ENCODE results near the gene ZMYND10. TPM values are rescaled to one million over a fixed set of nuclear protein-coding genes. Genes with fewer than 3 reads are reported as not detected.

The ZMYND10 gene
- total RNA-seq, 1 experiment from 2014 or later = 0.67 TPM

- POLR2A ChIA-PET (ENCODE audit: low non-redundant PET) = no interaction called here
- TF ChIP-seq EZH2 (IDR thresholded peaks at IDR 0.05; ENCODE audit: borderline replicate concordance, low read depth, low read length, poor library complexity, severe bottlenecking) (no peak), CTCF (conservative IDR thresholded peaks at IDR 0.05; ENCODE audit: low read depth, low read length) (no peak)
- no peaks in the 10 kb centered on the region for H3K36me3 ChIP-seq (ENCODE audit: insufficient read depth, low read length, poor library complexity, severe bottlenecking)
- no peaks in the 10 kb centered on the region for H3K9me3 ChIP-seq (ENCODE audit: low read depth, low read length, poor library complexity, severe bottlenecking)
- no peak overlapping the region for H3K27ac ChIP-seq (ENCODE audit: low read depth, low read length, poor library complexity, severe bottlenecking)
- CTCF ChIA-PET = no interaction called here
- no peak for DNase-seq (ENCODE audit: low spot score)
- H3K4me3 ChIP-seq (ENCODE audit: low read depth, low read length, poor library complexity, severe bottlenecking) = no peak overlapping the region
- H3K27me3 ChIP-seq (replicated peaks; ENCODE audit: insufficient read depth, low read depth, low read length, poor library complexity) = no peaks in the 10 kb centered on the region
- BruUV-seq (replicated peaks) = no TSS peak
- intact Hi-C loops (cut with micrococcal nuclease; ENCODE audit: unreplicated experiment) = no loop called here
- H3K4me1 ChIP-seq (ENCODE audit: insufficient read depth, low read length, poor library complexity, severe bottlenecking) = no peaks in the 10 kb centered on the region
Observed at GRCh38 chr3:50390508-50391224, 45.1 kb upstream of the ZMYND10 start.

- no peaks in the 10 kb centered on the region for H3K4me1 ChIP-seq (ENCODE audit: insufficient read depth, low read length, poor library complexity, severe bottlenecking)
- CTCF ChIA-PET = no interaction called here
- intact Hi-C loops (cut with micrococcal nuclease; ENCODE audit: unreplicated experiment) = no loop called here
- H3K27me3 ChIP-seq (replicated peaks; ENCODE audit: insufficient read depth, low read depth, low read length, poor library complexity) = no peaks in the 10 kb centered on the region
- TF ChIP-seq CTCF (conservative IDR thresholded peaks at IDR 0.05; ENCODE audit: low read depth, low read length) (no peak), EZH2 (IDR thresholded peaks at IDR 0.05; ENCODE audit: borderline replicate concordance, low read depth, low read length, poor library complexity, severe bottlenecking) (no peak)
- H3K4me3 ChIP-seq (ENCODE audit: low read depth, low read length, poor library complexity, severe bottlenecking) = no peak overlapping the region
- H3K9me3 ChIP-seq (ENCODE audit: low read depth, low read length, poor library complexity, severe bottlenecking) = no peaks in the 10 kb centered on the region
- DNase-seq (ENCODE audit: low spot score) = no peak
- no peaks in the 10 kb centered on the region for H3K36me3 ChIP-seq (ENCODE audit: insufficient read depth, low read length, poor library complexity, severe bottlenecking)
- POLR2A ChIA-PET (ENCODE audit: low non-redundant PET) = no interaction called here
- BruUV-seq (replicated peaks) = no TSS peak
- no peak overlapping the region for H3K27ac ChIP-seq (ENCODE audit: low read depth, low read length, poor library complexity, severe bottlenecking)
Observed at GRCh38 chr3:50389414-50389767, 43.9 kb upstream of the ZMYND10 start.

- no peak for DNase-seq (ENCODE audit: low spot score)
- TF ChIP-seq EZH2 (IDR thresholded peaks at IDR 0.05; ENCODE audit: borderline replicate concordance, low read depth, low read length, poor library complexity, severe bottlenecking) (no peak), CTCF (conservative IDR thresholded peaks at IDR 0.05; ENCODE audit: low read depth, low read length) (no peak)
- H3K27me3 ChIP-seq (replicated peaks; ENCODE audit: insufficient read depth, low read depth, low read length, poor library complexity) = no peaks in the 10 kb centered on the region
- H3K9me3 ChIP-seq (ENCODE audit: low read depth, low read length, poor library complexity, severe bottlenecking) = no peaks in the 10 kb centered on the region
- H3K4me3 ChIP-seq (ENCODE audit: low read depth, low read length, poor library complexity, severe bottlenecking) = no peak overlapping the region
- no peaks in the 10 kb centered on the region for H3K36me3 ChIP-seq (ENCODE audit: insufficient read depth, low read length, poor library complexity, severe bottlenecking)
- H3K27ac ChIP-seq (ENCODE audit: low read depth, low read length, poor library complexity, severe bottlenecking) = no peak overlapping the region
- no TSS peak for BruUV-seq (replicated peaks)
- CTCF ChIA-PET = no interaction called here
- POLR2A ChIA-PET (ENCODE audit: low non-redundant PET) = no interaction called here
- H3K4me1 ChIP-seq (ENCODE audit: insufficient read depth, low read length, poor library complexity, severe bottlenecking) = no peaks in the 10 kb centered on the region
- intact Hi-C loops (cut with micrococcal nuclease; ENCODE audit: unreplicated experiment) = no loop called here
Observed at GRCh38 chr3:50388720-50389413, 43.3 kb upstream of the ZMYND10 start.

Data from A673 (cell line).